Measurements from ENCODE around the gene SLC13A4.
"Not testable (repeated sequence)": the region's sequence is repeated elsewhere in the genome, so short reads cannot be mapped to it uniquely, and the experiment has no call there.

The SLC13A4 gene

GRCh38 chr7:135658564-135658963 lies 69.4 kb downstream of the SLC13A4 start:
- DNase-seq (ENCODE audit: low read depth in 1 of 2, low spot score in 1 of 2) = no peak
- in situ Hi-C loops (cut with HindIII; ENCODE audit: low pct_unique_long_range_greater_than_20kb, low sequenced_read_pairs) = no loop called here
- TF ChIP-seq JUND (IDR thresholded peaks at IDR 0.05; ENCODE audit: low read depth) = no peak

GRCh38 chr7:135653340-135654080 lies 74.5 kb downstream of the SLC13A4 start:
- no peak for DNase-seq (ENCODE audit: low read depth in 1 of 2, low spot score in 1 of 2)
- in situ Hi-C loops (cut with HindIII; ENCODE audit: low pct_unique_long_range_greater_than_20kb, low sequenced_read_pairs) = no loop called here
- no peak for TF ChIP-seq JUND (IDR thresholded peaks at IDR 0.05; ENCODE audit: low read depth)

GRCh38 chr7:135650831-135651573 lies 77.0 kb downstream of the SLC13A4 start:
- in situ Hi-C loops (cut with HindIII; ENCODE audit: low pct_unique_long_range_greater_than_20kb, low sequenced_read_pairs) = no loop called here
- no peak for DNase-seq (ENCODE audit: low read depth in 1 of 2, low spot score in 1 of 2)

GRCh38 chr7:135648235-135648634 lies 79.8 kb downstream of the SLC13A4 start:
- no peak for DNase-seq (ENCODE audit: low read depth in 1 of 2, low spot score in 1 of 2)
- in situ Hi-C loops (cut with HindIII; ENCODE audit: low pct_unique_long_range_greater_than_20kb, low sequenced_read_pairs) = no loop called here

More at GRCh38 chr7:135650831-135651573, 77.0 kb downstream of the SLC13A4 start:
- TF ChIP-seq JUND (IDR thresholded peaks at IDR 0.05; ENCODE audit: low read depth) = no peak

GRCh38 chr7:135647755-135648154 lies 80.2 kb downstream of the SLC13A4 start:
- TF ChIP-seq JUND (IDR thresholded peaks at IDR 0.05; ENCODE audit: low read depth) = no peak
- in situ Hi-C loops (cut with HindIII; ENCODE audit: low pct_unique_long_range_greater_than_20kb, low sequenced_read_pairs) = no loop called here
- no peak for DNase-seq (ENCODE audit: low read depth in 1 of 2, low spot score in 1 of 2)

More at GRCh38 chr7:135648235-135648634, 79.8 kb downstream of the SLC13A4 start:
- TF ChIP-seq JUND (IDR thresholded peaks at IDR 0.05; ENCODE audit: low read depth) = no peak

- TF ChIP-seq JUND (IDR thresholded peaks at IDR 0.05; ENCODE audit: low read depth) = no peak
- DNase-seq (ENCODE audit: low read depth in 1 of 2, low spot score in 1 of 2) = peak in 1 of 2 experiments; percentile 44
- in situ Hi-C loops (cut with HindIII; ENCODE audit: low pct_unique_long_range_greater_than_20kb, low sequenced_read_pairs) = no loop called here
Observed at GRCh38 chr7:135645296-135645904, 82.6 kb downstream of the SLC13A4 start.

- in situ Hi-C loops (cut with HindIII; ENCODE audit: low pct_unique_long_range_greater_than_20kb, low sequenced_read_pairs) = no loop called here
- DNase-seq (ENCODE audit: low read depth in 1 of 2, low spot score in 1 of 2) = no peak
- TF ChIP-seq JUND (IDR thresholded peaks at IDR 0.05; ENCODE audit: low read depth) = no peak
Observed at GRCh38 chr7:135644729-135645128, 83.3 kb downstream of the SLC13A4 start.

GRCh38 chr7:135644154-135644553 lies 83.8 kb downstream of the SLC13A4 start:
- in situ Hi-C loops (cut with HindIII; ENCODE audit: low pct_unique_long_range_greater_than_20kb, low sequenced_read_pairs) = no loop called here
- no peak for DNase-seq (ENCODE audit: low read depth in 1 of 2, low spot score in 1 of 2)
- no peak for TF ChIP-seq JUND (IDR thresholded peaks at IDR 0.05; ENCODE audit: low read depth)

GRCh38 chr7:135639690-135640089 lies 88.3 kb downstream of the SLC13A4 start:
- in situ Hi-C loops (cut with HindIII; ENCODE audit: low pct_unique_long_range_greater_than_20kb, low sequenced_read_pairs); DNase-seq (ENCODE audit: low read depth in 1 of 2, low spot score in 1 of 2): not testable (repeated sequence)

GRCh38 chr7:135634191-135634878 lies 93.7 kb downstream of the SLC13A4 start:
- DNase-seq (ENCODE audit: low read depth in 1 of 2, low spot score in 1 of 2) = no peak
- TF ChIP-seq JUND (IDR thresholded peaks at IDR 0.05; ENCODE audit: low read depth) = no peak
- in situ Hi-C loops (cut with HindIII; ENCODE audit: low pct_unique_long_range_greater_than_20kb, low sequenced_read_pairs) = no loop called here

All from T47D (cell line).